ENCODE measurements around the gene KIF2A. TPM values are rescaled to one million over a fixed set of nuclear protein-coding genes. Genes with fewer than 3 reads are reported as not detected.

Gene KIF2A
- total and polyA plus RNA-seq, 2 of the 13 experiments (the other 11 are each of a cell fraction or from before 2014, with no cell fraction given) = 8.5 to 19.2 TPM

DNA sequence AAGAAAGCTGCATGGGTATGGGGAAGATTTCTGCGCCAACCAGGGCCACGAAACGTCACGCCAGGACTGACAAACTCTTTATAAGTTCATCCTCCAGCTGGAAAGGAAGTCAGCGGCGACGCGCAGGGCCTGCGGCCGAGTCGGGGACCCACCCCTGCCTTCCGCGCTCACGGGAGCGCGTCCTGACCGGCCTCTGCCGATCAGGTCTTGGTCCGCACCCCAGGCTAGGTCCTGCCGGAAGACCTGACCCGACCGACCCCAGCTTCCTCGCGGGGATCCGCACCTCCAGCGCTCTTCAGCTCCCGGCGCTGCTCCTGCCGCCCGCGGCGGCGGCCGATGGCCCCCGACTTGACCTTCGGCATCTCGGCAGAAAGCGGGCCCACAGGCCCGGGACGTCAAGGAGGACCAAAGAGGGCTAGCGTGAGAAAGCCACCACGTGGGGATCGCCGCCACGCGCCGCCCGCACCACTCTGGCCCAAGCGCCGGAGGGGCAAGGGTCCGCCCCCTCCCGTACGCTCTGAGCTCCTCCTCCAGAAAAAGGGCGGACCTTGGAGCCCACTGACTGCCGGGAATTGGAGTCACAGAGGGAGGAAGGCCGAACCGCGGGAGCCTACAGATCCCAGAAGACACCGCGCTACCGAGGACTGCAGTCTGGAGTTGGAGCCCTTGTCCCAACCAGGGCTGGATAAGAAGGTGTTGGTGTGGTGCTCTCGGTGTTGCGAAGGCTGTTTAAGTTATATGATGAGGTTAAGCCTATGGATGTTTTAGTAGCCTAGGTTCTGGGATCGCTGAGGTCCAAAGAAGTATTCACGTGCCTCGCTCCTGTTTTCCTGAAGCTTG is 97.6 kb downstream of the KIF2A start, which contains the start of gene DIMT1 (continued):
- TF ChIP-seq, protein P1, sequence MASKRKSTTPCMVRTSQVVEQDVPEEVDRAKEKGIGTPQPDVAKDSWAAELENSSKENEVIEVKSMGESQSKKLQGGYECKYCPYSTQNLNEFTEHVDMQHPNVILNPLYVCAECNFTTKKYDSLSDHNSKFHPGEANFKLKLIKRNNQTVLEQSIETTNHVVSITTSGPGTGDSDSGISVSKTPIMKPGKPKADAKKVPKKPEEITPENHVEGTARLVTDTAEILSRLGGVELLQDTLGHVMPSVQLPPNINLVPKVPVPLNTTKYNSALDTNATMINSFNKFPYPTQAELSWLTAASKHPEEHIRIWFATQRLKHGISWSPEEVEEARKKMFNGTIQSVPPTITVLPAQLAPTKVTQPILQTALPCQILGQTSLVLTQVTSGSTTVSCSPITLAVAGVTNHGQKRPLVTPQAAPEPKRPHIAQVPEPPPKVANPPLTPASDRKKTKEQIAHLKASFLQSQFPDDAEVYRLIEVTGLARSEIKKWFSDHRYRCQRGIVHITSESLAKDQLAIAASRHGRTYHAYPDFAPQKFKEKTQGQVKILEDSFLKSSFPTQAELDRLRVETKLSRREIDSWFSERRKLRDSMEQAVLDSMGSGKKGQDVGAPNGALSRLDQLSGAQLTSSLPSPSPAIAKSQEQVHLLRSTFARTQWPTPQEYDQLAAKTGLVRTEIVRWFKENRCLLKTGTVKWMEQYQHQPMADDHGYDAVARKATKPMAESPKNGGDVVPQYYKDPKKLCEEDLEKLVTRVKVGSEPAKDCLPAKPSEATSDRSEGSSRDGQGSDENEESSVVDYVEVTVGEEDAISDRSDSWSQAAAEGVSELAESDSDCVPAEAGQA (IDR thresholded peaks at IDR 0.05; ENCODE audit: low read depth) = no peak
- TF ChIP-seq, protein P1 (CRISPR knock-in tag; IDR thresholded peaks at IDR 0.05; ENCODE audit: borderline replicate concordance) = no peak
- TF ChIP-seq XRCC5 (optimal IDR thresholded peaks at IDR 0.05; ENCODE audit: low read length) (peak; percentile 42), SUZ12 (IDR thresholded peaks at IDR 0.05; ENCODE audit: low read depth, low read length) (peak; percentile 73), ZNF768 (CRISPR knock-in tag; IDR thresholded peaks at IDR 0.05) (peak; percentile 77; the same call in 1 of the 2 replicates), SMARCE1 (IDR thresholded peaks at IDR 0.05; ENCODE audit: borderline replicate concordance) (no peak), ZSCAN30 (CRISPR knock-in tag; IDR thresholded peaks at IDR 0.05) (no peak), KLF6 (CRISPR knock-in tag; IDR thresholded peaks at IDR 0.05) (peak; percentile 98), ZNF691 (CRISPR knock-in tag; IDR thresholded peaks at IDR 0.05; ENCODE audit: borderline replicate concordance, low read depth) (peak; percentile 21; the same call in 1 of the 2 replicates), RARG (CRISPR knock-in tag; IDR thresholded peaks at IDR 0.05; ENCODE audit: low read depth) (no peak), MATR3 (CRISPR knock-in tag; IDR thresholded peaks at IDR 0.05) (no peak), ZKSCAN5 (CRISPR knock-in tag; IDR thresholded peaks at IDR 0.05) (no peak), ZNF317 (CRISPR knock-in tag; IDR thresholded peaks at IDR 0.05) (peak; percentile 78), ZSCAN29 (CRISPR knock-in tag; conservative IDR thresholded peaks at IDR 0.05) (peak; percentile 65; the same call in 1 of the 2 replicates), ONECUT2 (CRISPR knock-in tag; IDR thresholded peaks at IDR 0.05) (no peak), MLXIP (CRISPR knock-in tag; IDR thresholded peaks at IDR 0.05; ENCODE audit: borderline replicate concordance) (no peak), HNF4G (IDR thresholded peaks at IDR 0.05; ENCODE audit: borderline replicate concordance, low read depth, low read length) (no peak), HNF4G (CRISPR knock-in tag; IDR thresholded peaks at IDR 0.05; ENCODE audit: borderline replicate concordance, low read depth) (no peak)
- TF ChIP-seq, protein P2, sequence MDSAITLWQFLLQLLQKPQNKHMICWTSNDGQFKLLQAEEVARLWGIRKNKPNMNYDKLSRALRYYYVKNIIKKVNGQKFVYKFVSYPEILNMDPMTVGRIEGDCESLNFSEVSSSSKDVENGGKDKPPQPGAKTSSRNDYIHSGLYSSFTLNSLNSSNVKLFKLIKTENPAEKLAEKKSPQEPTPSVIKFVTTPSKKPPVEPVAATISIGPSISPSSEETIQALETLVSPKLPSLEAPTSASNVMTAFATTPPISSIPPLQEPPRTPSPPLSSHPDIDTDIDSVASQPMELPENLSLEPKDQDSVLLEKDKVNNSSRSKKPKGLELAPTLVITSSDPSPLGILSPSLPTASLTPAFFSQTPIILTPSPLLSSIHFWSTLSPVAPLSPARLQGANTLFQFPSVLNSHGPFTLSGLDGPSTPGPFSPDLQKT (CRISPR knock-in tag; IDR thresholded peaks at IDR 0.05; ENCODE audit: borderline replicate concordance) = no peak
